Progenitor cell of endocrine pancreas (in vitro differentiated cells): ENCODE data around the gene ZMIZ2. TPM values are rescaled to one million over a fixed set of nuclear protein-coding genes. Genes with fewer than 3 reads are reported as not detected.

Source experiments
- DNase-seq: peaks from one replicate; pipeline ENCODE4 v3.0.0; 2021; ENCODE audit warnings: low spot score; ENCODE audit not compliant: unreplicated experiment
- H3K27ac Mint-ChIP-seq: 2 replicates; pipeline ENCODE4 v1.8.0; 2021; ENCODE audit warnings: mild to moderate bottlenecking, moderate library complexity, mixed read lengths
- H3K27me3 Mint-ChIP-seq: 2 replicates; pipeline ENCODE4 v1.8.0; 2021; ENCODE audit warnings: mixed read lengths
- H3K36me3 Mint-ChIP-seq: 2 replicates; pipeline ENCODE4 v1.8.0; 2022; ENCODE audit warnings: mixed read lengths; ENCODE audit not compliant: insufficient read depth
- H3K4me1 Mint-ChIP-seq: 2 replicates; pipeline ENCODE4 v1.8.0; 2021; ENCODE audit warnings: low read depth, mixed read lengths
- H3K4me3 Mint-ChIP-seq: 2 replicates; pipeline ENCODE4 v1.8.0; 2021; ENCODE audit warnings: low read depth, mild to moderate bottlenecking, moderate library complexity, mixed read lengths
- H3K9me3 Mint-ChIP-seq: 2 replicates; pipeline ENCODE4 v1.8.0; 2021; ENCODE audit warnings: low read depth, mixed read lengths
- CTCF ChIP-seq: fragments of 200-600 bp; sonication (generic); IDR thresholded peaks from one replicate; pipeline ENCODE4 v1.5.0; 2021; ENCODE audit warnings: antibody characterized with exemption, mild to moderate bottlenecking; ENCODE audit not compliant: unreplicated experiment
- total RNA-seq: library from RNA; stranded (reverse); gene quantifications from 2 replicates; pipeline ENCODE4 v1.2.1, GENCODE V29; 2021

Gene ZMIZ2
- total RNA-seq, 1 donor from 2014 or later = 222 TPM

- H3K27ac Mint-ChIP-seq = no peak overlapping the region
- no peaks in the 10 kb centered on the region for H3K9me3 Mint-ChIP-seq
- H3K27me3 Mint-ChIP-seq = no peaks in the 10 kb centered on the region
- no peak overlapping the region for H3K4me3 Mint-ChIP-seq
- H3K36me3 Mint-ChIP-seq = no peaks in the 10 kb centered on the region
- DNase-seq = no peak
- no peaks in the 10 kb centered on the region for H3K4me1 Mint-ChIP-seq
- TF ChIP-seq CTCF = no peak
Observed at GRCh38 chr7:44811571-44811970, 62.9 kb downstream of the ZMIZ2 start.

- Mint-ChIP-seq H3K27ac (no peak overlapping the region), H3K27me3 (no peaks in the 10 kb centered on the region), H3K9me3 (no peaks in the 10 kb centered on the region), H3K36me3 (no peaks in the 10 kb centered on the region), H3K4me1 (no peaks in the 10 kb centered on the region), H3K4me3 (no peak overlapping the region)
- DNase-seq = no peak
- TF ChIP-seq CTCF = no peak
Observed at GRCh38 chr7:44814919-44815318, 66.3 kb downstream of the ZMIZ2 start.

GRCh38 chr7:44819292-44819691 is 70.6 kb downstream of the ZMIZ2 start:
- no peaks in the 10 kb centered on the region for H3K4me1 Mint-ChIP-seq
- H3K9me3 Mint-ChIP-seq = no peaks in the 10 kb centered on the region
- peak overlapping the region; percentile 49 for H3K27ac Mint-ChIP-seq
- no peak overlapping the region for H3K4me3 Mint-ChIP-seq
- no peak for DNase-seq
- TF ChIP-seq CTCF = no peak
- peaks cover 2% of the 10 kb centered on the region for H3K36me3 Mint-ChIP-seq
- H3K27me3 Mint-ChIP-seq = no peaks in the 10 kb centered on the region

Other genes with a start within 250 kb of the ZMIZ2 start
- gene NPC1L1, start 207.5 kb upstream of the ZMIZ2 start, total RNA-seq = 21.0 and 21.2 TPM in 2 replicates
- gene DDX56, start 174.9 kb upstream of the ZMIZ2 start, total RNA-seq = 111 and 120 TPM in 2 replicates
- 117 and 119 TPM in 2 replicates for gene TMED4, start 166.6 kb upstream of the ZMIZ2 start, total RNA-seq
- 93.5 and 105 TPM in 2 replicates for gene OGDH, start 142.2 kb upstream of the ZMIZ2 start, total RNA-seq
- gene PPIA, start 47.8 kb downstream of the ZMIZ2 start, total RNA-seq = 1,323 and 1,353 TPM in 2 replicates
- 220 and 244 TPM in 2 replicates for gene H2AZ2, start 99.2 kb downstream of the ZMIZ2 start, total RNA-seq
- 25.0 and 25.3 TPM in 2 replicates for gene PURB, start 136.7 kb downstream of the ZMIZ2 start, total RNA-seq
- gene MYO1G, start 230.2 kb downstream of the ZMIZ2 start, total RNA-seq = 0.53 and 0.67 TPM in 2 replicates